ENCODE data around the gene CLASP1. TPM values are rescaled to one million over a fixed set of nuclear protein-coding genes. Genes with fewer than 3 reads are reported as not detected.

CLASP1 gene
- total RNA-seq, 1 experiment from 2014 or later = 49.2 TPM

GRCh38 chr2:121291251-121291580 is 358.0 kb downstream of the CLASP1 start:
- H3K4me1 ChIP-seq (ENCODE audit: control insufficient read depth, insufficient read depth, low read length) = no peaks in the 10 kb centered on the region
- ATAC-seq (no peak), DNase-seq (ENCODE audit: low read depth, low spot score) (no peak)
- CTCF ChIA-PET = no interaction called here
- H3K27me3 ChIP-seq (ENCODE audit: control insufficient read depth, insufficient read depth, low read length) = no peaks in the 10 kb centered on the region
- no peak for TF ChIP-seq POLR2AphosphoS5 (IDR thresholded peaks at IDR 0.05; ENCODE audit: low read depth, low read length)
- no peak for TF ChIP-seq TCF7L2 (IDR thresholded peaks at IDR 0.05; ENCODE audit: low read depth, low read length)
- TF ChIP-seq, protein P1, sequence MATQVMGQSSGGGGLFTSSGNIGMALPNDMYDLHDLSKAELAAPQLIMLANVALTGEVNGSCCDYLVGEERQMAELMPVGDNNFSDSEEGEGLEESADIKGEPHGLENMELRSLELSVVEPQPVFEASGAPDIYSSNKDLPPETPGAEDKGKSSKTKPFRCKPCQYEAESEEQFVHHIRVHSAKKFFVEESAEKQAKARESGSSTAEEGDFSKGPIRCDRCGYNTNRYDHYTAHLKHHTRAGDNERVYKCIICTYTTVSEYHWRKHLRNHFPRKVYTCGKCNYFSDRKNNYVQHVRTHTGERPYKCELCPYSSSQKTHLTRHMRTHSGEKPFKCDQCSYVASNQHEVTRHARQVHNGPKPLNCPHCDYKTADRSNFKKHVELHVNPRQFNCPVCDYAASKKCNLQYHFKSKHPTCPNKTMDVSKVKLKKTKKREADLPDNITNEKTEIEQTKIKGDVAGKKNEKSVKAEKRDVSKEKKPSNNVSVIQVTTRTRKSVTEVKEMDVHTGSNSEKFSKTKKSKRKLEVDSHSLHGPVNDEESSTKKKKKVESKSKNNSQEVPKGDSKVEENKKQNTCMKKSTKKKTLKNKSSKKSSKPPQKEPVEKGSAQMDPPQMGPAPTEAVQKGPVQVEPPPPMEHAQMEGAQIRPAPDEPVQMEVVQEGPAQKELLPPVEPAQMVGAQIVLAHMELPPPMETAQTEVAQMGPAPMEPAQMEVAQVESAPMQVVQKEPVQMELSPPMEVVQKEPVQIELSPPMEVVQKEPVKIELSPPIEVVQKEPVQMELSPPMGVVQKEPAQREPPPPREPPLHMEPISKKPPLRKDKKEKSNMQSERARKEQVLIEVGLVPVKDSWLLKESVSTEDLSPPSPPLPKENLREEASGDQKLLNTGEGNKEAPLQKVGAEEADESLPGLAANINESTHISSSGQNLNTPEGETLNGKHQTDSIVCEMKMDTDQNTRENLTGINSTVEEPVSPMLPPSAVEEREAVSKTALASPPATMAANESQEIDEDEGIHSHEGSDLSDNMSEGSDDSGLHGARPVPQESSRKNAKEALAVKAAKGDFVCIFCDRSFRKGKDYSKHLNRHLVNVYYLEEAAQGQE (IDR thresholded peaks at IDR 0.05; ENCODE audit: insufficient read depth in 1 of 2, low read depth in 2 of 2, low read length in 1 of 2) = no peak
- TF ChIP-seq, protein P2, sequence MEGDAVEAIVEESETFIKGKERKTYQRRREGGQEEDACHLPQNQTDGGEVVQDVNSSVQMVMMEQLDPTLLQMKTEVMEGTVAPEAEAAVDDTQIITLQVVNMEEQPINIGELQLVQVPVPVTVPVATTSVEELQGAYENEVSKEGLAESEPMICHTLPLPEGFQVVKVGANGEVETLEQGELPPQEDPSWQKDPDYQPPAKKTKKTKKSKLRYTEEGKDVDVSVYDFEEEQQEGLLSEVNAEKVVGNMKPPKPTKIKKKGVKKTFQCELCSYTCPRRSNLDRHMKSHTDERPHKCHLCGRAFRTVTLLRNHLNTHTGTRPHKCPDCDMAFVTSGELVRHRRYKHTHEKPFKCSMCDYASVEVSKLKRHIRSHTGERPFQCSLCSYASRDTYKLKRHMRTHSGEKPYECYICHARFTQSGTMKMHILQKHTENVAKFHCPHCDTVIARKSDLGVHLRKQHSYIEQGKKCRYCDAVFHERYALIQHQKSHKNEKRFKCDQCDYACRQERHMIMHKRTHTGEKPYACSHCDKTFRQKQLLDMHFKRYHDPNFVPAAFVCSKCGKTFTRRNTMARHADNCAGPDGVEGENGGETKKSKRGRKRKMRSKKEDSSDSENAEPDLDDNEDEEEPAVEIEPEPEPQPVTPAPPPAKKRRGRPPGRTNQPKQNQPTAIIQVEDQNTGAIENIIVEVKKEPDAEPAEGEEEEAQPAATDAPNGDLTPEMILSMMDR (IDR thresholded peaks at IDR 0.05) = no peak
- no peak for TF ChIP-seq SIN3A (IDR thresholded peaks at IDR 0.05; ENCODE audit: borderline replicate concordance, insufficient read depth, low read depth, low read length)
- BruUV-seq (replicated peaks) = no TSS peak
- H3K4me3 ChIP-seq (ENCODE audit: low read depth in 2 of 2, low read length in 2 of 2) = no peak overlapping the region
- H3K9me3 ChIP-seq (ENCODE audit: control insufficient read depth, insufficient read depth, low read depth, low read length) = no peaks in the 10 kb centered on the region
- no peak overlapping the region for H3K27ac ChIP-seq (ENCODE audit: low read length)
- POLR2A ChIA-PET = no interaction called here
- intact Hi-C loops (cut with micrococcal nuclease; ENCODE audit: unreplicated experiment) = no loop called here
- no peaks in the 10 kb centered on the region for H3K36me3 ChIP-seq (ENCODE audit: control insufficient read depth, insufficient read depth, low read length)
- in situ Hi-C loops (cut with HindIII; ENCODE audit: low pct_unique_long_range_greater_than_20kb, low sequenced_read_pairs) = no loop called here

DNA sequence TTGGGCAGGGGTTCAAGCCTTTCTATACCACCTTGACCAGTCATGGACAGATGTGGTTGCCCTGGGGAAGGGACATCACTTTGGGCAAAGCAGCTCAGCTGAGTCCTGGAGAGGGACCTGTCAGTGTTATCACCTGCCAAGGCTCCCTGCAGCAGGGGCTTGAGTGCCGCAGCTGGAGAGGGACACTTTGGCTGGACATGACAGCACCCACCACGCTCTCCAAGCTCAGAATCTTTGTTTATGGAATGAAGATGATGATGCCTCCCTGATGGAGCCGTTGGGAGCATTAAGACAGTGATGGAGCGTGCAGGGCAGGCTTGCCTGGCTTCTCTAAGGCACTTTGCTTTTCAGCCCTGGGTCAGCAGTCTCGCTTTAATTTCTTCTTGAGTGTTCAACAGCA is 360.0 kb downstream of the CLASP1 start:
- CTCF ChIA-PET = no interaction called here
- peaks cover under 1% of the 10 kb centered on the region; the same call in 1 of the 2 replicates for H3K27me3 ChIP-seq (ENCODE audit: control insufficient read depth, insufficient read depth, low read length)
- H3K27ac ChIP-seq (ENCODE audit: low read length) = no peak overlapping the region
- TF ChIP-seq POLR2AphosphoS5 (IDR thresholded peaks at IDR 0.05; ENCODE audit: low read depth, low read length) (no peak), TCF7L2 (IDR thresholded peaks at IDR 0.05; ENCODE audit: low read depth, low read length) (no peak), SIN3A (IDR thresholded peaks at IDR 0.05; ENCODE audit: borderline replicate concordance, insufficient read depth, low read depth, low read length) (no peak)
- TF ChIP-seq, protein P1 (IDR thresholded peaks at IDR 0.05; ENCODE audit: insufficient read depth in 1 of 2, low read depth in 2 of 2, low read length in 1 of 2) = no peak
- TF ChIP-seq, protein P2 (IDR thresholded peaks at IDR 0.05) = no peak
- intact Hi-C loops (cut with micrococcal nuclease; ENCODE audit: unreplicated experiment) = no loop called here
- BruUV-seq (replicated peaks) = no TSS peak
- H3K4me1 ChIP-seq (ENCODE audit: control insufficient read depth, insufficient read depth, low read length) = no peaks in the 10 kb centered on the region
- POLR2A ChIA-PET = no interaction called here
- DNase-seq (ENCODE audit: low read depth, low spot score) (no peak), ATAC-seq (no peak)
- in situ Hi-C loops (cut with HindIII; ENCODE audit: low pct_unique_long_range_greater_than_20kb, low sequenced_read_pairs) = no loop called here
- H3K9me3 ChIP-seq (ENCODE audit: control insufficient read depth, insufficient read depth, low read depth, low read length) = no peaks in the 10 kb centered on the region
- H3K4me3 ChIP-seq (ENCODE audit: low read depth in 2 of 2, low read length in 2 of 2) = no peak overlapping the region
- no peaks in the 10 kb centered on the region for H3K36me3 ChIP-seq (ENCODE audit: control insufficient read depth, insufficient read depth, low read length)
